Activated CD4-positive, alpha-beta T cell treated with anti-CD3 and anti-CD28 coated beads for 4 hours (primary cell): ENCODE measurements around the gene DCUN1D2.

Experiments
- DNase-seq, 2 donors: peaks; one replicate each; pipeline ENCODE4 v3.0.0-alpha.2; 2020

DCUN1D2 gene

DNA sequence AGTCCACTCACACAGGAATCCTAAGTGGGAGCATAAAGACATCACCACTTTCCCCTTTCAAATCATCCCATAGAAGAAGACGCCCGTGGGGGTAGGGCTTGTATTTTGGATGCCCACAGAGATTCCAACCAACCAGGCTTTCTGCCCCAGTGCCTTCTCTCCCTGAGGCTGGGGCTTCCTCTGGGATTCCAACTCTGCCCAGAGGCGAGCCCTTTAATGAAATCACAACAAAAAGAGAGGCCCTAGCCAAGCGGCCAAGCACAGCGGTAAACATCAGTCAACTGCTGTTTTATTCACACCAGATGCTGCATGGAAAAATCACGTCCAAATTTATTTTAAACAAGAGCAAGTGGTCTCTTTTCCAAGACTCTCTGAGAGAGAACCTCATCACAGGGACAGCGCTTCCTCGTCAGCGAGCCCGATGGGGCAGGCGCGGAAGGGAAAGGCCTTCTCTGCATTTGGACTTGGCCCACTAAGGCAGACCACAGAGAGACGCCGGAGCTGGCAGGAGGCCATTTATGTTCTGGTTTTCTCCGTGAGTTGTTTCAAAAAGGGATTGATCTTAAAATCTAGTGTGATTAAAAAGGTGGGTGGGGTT lies 68.7 kb downstream of the DCUN1D2 start:
- DNase-seq, result no peak

DNA sequence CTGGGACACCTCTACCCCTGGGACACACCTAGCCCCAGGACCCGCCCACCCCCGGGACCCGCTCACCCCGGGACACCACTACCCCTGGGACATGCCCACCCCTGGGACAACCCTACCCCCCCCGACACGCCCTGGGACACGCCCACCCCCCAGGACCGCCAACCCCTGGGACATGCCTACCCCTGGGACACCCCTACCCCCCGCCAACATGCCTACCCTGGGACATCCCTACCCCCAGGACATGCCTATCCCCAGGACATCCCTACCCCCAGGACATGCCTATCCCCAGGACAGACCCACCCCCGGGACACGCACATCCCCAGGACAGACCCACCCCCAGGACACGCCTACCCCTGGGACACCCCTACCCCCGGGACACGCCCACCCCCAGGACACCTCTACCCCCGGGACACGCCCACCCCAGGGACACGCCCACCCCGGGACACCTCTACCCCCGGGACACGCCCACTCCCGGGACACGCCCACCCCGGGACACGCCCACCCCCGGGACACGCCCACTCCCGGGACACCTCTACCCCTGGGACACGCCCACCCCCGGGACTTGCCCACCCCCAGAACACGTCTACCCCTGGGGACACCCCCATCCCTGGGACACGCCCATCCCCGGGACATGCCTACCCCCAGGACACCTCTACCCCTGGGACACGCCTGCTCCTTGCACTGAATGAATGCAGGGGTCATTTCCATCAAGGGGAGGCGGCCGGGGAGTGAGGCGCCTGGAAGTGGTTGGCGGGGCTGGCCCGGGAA lies 69.5 kb downstream of the DCUN1D2 start:
- no peak for DNase-seq

DNA sequence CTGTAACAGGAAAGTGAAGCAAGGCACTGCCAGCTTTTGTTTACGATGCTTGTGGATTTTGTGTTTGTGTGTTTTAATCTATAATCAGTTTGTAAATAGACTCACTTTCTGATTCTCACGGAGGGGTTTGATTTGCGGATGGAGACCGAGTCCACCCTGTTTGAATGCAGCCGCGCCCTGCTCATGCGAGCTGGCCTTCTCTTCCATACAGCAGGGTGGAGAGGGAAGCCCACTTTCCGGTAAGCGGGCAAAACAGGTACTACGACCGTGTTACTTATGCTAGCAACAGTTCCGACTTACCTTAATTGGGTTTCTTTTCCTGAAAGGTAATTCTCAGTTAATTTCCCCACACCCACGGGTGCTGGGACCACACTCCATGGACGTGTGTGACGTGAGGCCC lies 70.3 kb downstream of the DCUN1D2 start:
- no peak for DNase-seq

DNA sequence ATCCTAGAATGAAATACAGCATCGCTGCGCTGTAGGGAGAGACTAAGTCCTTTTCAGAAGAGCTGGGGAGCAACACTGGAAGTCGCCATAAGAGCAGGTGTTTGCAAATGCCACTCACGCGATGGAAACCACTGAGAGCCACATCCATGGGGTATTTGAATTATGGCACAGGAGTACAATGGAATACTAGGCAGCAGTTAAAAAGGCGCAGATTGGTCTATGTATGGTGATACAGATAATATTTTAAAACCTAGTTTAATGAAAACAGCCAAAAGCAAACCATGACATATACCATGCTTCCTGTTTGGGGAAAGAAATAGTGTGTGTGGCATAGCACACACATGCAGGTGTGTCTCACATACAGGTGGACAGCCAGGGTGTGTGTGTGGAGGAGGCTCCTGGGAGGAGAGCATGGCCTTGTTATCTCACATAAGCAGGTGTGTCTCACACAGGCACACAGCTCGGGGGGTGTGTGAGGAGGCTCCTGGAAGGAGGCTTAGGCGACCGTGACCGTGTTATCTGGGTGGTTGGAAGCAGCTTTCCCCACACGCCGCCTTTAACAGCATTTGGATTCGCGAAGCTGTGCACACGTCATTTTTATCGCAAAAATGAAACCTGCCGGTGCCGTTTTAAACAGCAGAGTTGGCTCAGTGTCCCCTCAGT lies 70.8 kb downstream of the DCUN1D2 start:
- DNase-seq, result no peak

DNA sequence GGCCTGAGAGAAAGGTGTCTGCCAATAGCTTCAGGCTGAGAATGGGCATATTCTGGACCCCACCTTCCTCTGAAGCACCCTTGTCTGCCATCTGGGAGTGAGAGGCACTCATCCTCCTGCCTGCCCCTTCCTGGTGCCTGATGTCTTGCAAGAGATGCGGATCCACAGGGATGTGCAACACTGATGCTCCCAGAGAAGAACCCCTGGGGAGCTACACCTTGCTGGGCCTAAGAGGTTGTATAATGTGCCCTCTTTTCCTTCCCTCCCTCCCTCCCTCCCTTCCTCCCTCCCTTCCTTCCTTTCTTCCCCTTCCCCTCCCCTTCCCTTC lies 71.8 kb downstream of the DCUN1D2 start:
- DNase-seq, result no peak

DNA sequence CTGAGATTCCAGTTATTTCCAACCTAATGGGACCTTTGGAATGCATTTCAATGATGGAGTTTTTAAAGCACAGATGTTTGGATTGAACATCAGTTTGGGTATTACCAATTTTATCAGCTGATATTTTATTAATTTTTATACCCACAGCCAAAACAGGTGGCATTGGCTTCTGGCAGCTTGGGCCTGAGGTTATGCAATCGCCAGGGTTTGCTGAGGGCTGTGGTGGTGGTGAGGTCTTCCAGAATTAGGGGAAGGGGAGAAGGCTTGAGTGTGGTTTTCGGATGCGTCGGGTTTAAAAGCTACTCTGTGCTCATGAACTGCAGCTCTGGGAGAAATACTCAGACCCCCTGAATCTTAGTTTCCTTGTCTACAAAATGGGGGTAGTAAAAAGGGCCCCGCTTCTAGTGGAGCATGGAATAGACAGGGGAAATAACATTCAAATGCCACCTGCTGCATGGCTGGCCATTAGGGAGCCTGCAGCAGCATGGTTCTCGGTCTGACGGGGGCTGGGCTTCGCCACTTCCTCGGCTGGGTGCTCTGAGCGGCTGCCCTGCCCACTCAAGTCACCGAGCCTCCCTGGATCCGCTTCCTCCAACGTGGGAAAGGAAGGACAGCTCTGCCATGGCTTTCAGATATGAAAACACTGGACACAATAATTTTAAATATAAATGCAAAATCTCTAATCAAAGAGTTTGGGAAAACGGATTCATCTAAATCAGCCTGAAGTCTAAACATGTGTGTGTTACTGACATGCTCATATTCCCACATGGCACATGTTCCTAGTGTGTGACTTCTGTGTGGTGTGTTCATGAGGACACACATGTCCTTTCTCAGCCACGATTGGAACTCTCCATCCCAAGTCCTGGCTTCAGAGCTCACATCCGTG lies 72.4 kb downstream of the DCUN1D2 start:
- DNase-seq, result no peak

DNA sequence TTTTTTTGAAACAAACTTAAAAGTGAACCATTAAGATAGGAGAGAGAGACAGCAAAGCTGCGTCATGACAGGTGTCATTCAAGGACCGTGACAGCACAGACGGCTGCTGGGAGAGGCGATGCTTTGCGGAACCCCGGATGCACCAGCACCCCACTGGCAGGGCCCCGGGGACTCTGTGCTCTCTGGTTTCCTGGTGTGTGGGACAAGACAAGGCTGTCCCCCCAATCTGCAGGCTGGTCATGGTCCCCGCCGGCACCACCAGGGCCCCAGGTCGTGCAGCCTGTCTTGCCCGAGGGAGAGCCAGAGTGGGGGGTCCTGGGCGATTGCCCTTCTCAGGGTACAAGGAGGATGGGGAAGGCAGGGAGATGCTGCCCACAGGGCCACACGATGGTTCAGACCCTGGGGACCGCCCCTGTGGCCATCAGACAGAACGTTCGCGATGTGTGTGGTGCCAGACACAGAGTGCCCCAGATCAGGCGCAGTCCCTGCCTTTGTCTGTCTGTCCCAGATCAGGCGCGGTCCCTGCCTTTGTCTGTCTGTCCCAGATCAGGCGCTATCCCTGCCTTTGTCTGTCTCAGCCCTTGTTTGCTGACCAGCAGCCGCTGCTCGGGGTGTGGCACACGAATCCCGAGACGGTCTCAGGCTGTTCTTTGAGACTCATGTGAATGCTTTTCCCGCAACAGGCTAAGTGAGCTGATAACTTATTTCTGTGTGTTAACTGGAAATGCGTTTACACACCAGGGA lies 73.3 kb downstream of the DCUN1D2 start:
- DNase-seq, result no peak

DNA sequence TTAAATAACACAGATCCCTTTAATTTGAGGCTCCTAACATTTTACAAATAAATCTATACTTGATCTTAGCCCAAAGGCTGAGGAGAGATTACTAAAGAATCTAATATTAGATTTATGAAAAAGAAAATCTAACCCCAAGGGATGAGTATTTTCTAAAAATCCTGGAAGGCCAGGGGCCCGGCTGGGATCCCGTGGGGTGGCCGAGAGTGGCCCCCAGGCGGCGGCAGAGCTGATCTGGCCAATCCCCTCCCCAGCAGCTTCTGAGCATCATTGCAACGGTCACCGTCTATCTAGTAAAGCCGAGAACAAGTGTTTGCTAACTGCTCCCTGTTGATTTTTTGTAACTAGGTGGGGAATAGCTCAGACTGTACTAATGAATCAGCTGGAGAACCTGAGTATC lies 74.7 kb downstream of the DCUN1D2 start:
- no peak for DNase-seq

DNA sequence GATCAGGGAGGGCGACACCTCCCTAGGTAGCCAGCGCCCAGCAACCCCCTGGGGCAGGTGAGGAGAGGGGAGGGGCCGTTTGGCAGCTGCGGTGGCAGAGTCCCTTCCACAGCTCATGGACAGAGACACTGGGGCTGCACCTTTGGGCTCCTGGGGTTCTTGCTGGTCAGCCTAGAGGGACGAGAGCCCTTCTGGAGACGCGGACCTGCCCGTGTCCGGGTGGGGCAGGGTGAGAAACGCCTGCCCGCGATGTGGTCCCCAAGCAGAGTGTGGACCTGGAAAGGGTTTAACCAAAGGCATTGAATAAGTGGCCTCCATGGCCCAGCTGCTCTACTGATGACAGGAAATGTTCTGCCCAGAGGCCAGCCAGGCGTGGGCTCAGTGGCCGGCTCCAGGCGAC lies 75.5 kb downstream of the DCUN1D2 start:
- no peak for DNase-seq

DNA sequence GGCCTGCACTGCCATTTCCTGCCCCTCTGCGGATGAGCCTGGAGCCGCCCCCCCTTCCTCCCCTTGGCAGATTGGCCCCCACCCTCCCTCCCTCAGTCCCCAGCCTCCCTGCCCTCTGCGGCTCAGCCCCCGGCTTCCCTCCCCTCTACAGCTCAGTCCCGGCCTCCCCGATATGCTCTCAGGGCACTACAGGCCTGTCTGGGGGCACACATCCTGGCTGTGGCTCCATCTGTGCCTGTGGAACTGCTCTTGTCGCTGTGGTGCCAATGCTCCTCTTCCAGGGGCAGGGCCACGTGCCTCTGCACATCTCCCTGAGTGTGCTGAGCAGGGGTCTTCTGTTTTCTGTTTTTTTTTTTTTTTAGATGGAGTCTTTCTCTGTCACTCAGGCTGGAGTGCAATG lies 76.2 kb downstream of the DCUN1D2 start:
- DNase-seq, result no peak

DNA sequence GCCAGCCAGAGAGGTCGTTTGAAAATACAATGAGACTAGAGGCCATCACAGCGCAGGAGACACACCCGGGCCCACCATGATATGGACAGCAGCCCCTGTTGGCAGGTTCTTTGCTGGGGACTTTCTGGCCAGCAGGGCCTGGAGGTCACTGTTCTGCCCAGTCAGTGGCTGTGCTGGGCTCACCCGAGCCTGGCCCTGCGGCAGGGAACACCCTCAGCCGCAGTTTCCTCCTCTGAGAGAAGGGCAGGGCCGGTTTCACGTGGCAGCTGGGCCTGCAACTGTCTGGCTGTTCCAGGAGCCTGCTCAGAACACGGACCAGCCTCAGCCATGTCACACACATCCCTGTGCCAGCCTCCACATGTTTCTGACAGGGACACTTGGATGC lies 76.6 kb downstream of the DCUN1D2 start:
- DNase-seq, result no peak

DNA sequence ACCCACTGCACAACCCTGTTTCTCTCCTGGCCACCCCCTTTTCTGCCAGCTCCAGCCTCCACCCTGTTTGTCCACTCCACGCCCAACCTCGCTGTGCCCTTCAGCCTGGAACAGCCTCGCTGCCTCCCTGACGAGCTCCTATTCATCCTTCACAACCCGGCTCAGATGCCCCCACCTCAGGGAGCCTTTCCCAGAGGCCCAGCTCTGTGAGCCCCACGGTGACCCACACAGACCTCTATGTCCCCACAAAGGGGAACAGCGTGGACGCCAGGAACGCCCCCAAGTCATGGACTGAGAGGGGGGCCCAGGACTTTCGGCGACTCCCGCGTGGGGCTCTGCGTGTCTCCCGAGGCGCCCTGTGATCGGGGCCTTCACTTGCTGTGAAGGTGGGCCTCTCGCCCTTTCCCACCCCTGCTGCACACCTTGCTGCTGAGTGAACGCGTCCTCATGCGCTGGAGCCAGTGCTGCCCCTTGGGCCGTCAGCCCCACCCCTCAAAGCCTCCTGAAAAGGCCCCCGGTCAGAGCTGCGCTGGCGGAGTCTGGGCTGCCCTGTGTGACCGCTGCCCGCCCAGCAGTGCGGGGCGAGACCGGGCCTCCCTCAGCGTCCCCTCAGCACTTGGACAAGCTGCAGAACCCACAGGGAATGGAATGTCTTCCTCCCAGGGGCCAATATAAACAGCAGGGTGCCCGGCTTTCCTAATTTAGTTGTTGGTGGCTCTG lies 77.2 kb downstream of the DCUN1D2 start:
- no peak for DNase-seq

DNA sequence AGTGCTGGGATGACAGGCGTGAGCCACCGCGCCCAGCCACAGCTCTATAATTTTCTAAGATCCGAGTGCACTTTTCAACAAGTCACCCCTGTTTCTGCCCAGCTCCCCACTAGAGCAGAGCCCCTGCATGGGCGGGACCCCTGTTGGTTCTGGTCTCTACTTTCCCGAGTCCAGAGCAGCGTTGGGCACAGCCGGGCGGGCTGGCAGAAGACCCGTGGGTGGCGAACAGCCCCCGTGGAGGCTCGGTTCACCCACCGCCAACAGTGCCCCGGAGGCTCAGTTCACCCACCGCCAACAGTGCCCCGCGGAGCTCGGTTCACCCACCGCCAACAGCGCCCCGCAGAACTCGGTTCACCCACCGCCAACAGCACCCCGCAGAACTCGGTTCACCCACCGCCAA lies 78.1 kb downstream of the DCUN1D2 start:
- DNase-seq, result no peak

DNA sequence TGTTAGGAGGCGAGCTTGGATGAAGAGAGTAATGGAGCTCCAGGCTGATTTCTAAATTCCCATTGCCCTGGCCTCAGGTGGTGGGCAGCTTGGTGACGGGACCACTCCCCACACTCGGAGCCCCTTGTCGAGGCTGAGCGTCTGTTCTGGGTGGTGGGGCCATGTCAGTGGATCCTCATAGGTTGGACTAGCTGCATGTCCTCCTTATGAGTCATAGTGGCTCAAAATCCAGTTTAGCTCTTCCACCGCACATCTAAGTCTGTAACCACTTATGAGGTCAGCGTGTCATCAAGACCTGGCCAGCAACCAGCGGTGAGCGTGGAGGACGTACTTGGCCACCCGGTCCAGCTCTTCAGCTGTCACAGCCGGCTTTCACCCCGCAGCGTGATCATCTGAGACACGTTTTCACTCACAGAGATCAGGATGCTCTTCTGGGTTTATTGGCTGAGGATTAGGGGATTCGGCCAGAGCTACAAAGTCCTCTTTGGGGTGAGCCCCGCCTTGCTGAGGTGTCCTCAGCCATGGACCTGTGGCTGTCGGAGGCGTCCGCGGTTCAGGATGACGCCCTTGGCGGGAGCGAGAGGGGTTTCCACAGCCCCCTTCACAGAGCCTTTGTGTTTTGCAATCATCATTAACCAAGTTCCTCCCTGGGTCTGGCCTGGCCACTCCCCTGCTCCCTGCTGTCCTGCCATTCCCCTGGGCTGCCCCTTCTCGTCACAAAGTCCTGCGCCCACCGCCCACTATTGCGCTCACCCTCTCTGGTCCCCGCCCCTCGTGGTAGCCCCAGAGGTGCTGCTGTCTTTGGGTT lies 79.1 kb downstream of the DCUN1D2 start:
- DNase-seq, result no peak

DNA sequence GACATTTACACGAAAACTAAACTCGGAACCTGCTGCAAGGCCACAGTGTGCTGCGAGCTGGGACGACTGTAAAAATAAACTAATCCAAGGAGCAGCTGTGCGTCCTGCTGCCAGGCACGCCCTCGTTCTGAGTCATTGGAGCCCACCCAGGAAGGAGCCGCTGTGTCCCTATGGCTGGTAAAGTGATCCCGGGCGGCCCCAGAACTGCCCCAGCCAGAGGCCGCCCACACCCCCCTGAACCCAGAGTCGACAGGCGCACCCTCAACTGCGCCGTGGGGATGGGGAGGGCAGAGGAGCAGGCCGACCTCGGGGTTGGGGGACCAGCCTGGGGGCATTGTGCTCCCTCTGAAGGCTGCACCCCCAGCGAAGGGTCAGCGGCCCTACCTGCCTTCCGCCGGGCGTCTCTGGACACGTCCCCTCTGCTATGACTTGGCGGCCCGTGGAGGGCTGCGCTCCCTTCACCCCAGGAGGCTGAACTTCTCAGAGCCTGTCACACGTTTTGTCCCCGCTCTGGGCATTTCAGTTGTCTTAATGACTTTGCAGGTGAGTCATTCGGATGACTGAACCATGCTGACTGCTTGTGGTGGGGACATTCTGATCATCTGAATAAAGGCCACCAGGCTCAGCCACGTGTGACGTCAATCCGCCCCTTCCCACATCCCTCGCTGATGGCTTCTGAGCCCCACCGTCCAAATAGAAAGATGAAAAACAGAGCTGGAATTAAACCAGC lies 79.9 kb downstream of the DCUN1D2 start:
- no peak for DNase-seq

DNA sequence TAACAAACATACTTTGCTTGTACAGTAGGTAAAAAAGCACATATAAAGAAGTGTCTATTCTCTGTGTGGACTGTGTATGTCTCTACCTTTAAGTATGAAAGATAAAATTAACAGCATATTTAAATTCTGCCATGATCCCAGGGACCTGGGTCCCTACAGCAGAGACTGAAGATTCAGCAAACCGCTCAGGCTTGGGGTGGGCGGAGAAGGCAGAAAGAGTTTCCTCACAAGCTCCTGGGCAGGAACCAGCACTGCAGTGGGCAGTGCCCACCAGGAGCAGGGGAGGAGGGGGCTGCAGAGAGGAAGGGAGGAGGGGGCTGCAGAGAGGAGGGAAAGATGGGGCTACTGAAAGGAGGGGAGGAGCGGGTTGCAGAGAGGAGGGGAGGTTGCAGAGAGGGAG lies 81.9 kb downstream of the DCUN1D2 start:
- DNase-seq, result no peak

DNA sequence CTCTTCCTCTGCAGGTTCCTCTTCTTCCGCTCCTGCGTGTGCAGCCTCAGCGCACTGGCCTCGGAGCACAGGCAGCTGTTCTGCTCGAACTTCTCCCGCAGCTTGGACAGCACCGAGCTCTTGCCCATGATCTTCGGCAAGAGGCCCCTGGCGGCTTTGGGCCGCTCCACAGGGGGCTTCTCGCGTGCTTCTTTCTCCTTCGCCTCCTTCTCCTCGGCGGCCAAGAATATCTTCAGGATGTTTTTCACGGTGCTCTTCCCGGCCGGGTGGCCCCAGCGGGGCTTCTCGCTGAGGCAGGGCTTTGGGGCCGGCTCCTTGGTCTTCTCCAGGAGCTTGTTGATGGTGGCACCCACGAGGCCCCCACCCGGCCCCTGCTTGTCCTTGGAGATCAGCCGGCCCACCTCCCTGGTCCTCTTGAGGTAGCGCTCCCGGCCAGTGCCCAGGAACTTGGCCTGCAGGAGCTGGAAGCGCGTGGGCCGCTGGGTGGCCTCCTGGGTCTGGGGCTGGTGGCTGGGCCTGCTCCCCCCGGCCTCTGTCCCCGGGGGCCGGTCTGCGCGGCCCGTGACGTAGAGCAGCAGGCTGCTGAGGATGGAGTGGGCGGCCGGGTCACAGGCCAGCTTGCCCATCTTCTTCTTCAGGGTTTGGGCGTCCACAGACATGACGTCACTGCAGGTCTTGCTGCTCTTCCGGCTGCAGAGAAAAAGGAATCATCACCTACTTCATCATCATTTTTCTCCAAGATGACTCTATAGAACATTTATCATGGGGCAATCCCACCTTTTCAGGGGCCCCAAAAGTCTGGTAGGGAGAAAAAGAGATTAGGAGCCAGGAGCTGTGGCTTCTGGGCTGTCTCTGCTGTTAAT lies 82.7 kb downstream of the DCUN1D2 start:
- no peak for DNase-seq

DNA sequence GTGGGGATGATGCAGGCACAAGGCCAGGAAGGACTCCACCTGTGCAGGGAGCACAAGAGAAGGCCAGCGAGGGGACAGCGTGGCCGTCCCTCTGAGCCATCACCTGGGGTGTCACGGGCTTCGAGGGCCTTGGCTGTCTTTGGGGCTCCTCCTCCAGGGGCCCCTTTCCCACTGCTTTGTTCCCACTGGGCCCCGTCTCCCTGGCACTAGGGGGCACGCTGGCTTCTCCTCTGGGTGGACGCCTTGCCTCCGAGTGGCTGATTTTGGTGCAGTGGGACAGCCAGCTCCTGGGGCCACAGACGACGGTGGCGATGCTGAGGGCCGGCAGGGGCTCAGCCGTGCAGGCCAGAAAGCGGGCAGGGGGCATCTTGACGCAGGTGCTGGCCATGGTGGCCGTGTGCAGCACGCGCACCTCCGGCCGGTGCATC lies 83.4 kb downstream of the DCUN1D2 start:
- DNase-seq, result no peak

DNA sequence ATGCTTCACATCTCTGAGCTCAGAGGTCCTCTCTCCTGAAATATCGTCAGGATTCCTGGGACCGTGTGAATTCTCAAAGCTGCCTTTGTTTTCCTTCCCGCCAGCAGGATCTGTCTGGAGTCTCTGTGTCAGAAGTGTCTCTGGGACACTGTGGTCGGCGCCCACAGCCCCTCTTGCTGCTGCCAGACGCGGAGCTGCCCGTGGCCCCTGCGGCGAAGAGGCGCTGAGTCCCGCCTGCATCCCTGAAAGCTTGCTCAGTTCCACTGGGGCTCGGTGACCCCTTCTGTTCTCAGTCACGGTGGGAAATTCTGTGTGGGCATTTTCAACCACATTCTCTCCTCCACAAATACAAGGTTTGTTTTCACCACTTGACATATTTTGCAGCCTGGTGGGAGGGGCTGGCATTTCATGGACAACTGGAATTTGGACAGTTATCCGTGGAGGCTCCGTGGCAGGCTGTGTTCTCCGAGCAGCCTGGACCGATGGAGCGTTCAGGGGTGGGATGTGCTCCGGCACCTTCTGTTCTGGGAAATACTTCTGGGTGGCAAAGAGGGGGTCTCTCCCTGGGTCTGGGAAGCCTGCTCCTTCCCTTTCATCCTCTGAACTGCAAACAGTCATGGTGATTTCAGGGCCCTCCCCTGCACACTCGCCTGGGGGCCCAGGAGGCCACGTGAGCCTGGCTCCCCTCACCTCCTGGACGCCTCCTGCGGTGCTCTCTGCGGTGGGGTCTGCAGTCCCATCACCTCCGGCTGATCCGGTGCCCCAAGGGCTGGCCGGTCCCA lies 84.0 kb downstream of the DCUN1D2 start:
- no peak for DNase-seq
